Lower leg skin (tissue), 3 donors: Measurements from ENCODE around the gene PIGW.

Experiments
- POLR2A ChIP-seq, 2 donors: fragments of 450-650 bp; IDR thresholded peaks; one replicate each; pipeline ENCODE4 v1.6.1; 2016 to 2017; ENCODE audit warnings: antibody characterized with exemption in 2 of 2, mild to moderate bottlenecking in 1 of 2, moderate library complexity in 1 of 2
- TF ChIP-seq, protein P1 (sequence below), 3 donors: fragments of 450-650 bp; IDR thresholded peaks; one replicate each; pipeline ENCODE4 v1.5.1; 2016; ENCODE audit warnings: antibody characterized with exemption in 3 of 3, mild to moderate bottlenecking in 3 of 3, moderate library complexity in 2 of 3

DNA sequence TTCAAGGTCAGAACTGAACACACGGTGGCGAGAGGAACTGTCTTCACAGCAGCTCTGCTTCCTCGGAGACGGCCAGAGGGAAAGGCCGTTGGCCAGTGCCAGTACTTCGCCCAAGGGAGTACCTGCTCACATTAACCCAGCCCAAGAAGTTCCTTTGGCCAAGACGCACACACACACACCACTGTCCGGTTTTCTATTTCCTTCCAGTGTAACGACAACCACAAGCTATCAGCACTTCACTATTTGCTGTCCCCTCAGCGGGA lies 9.2 kb downstream of the PIGW start:
- TF ChIP-seq, protein P1, sequence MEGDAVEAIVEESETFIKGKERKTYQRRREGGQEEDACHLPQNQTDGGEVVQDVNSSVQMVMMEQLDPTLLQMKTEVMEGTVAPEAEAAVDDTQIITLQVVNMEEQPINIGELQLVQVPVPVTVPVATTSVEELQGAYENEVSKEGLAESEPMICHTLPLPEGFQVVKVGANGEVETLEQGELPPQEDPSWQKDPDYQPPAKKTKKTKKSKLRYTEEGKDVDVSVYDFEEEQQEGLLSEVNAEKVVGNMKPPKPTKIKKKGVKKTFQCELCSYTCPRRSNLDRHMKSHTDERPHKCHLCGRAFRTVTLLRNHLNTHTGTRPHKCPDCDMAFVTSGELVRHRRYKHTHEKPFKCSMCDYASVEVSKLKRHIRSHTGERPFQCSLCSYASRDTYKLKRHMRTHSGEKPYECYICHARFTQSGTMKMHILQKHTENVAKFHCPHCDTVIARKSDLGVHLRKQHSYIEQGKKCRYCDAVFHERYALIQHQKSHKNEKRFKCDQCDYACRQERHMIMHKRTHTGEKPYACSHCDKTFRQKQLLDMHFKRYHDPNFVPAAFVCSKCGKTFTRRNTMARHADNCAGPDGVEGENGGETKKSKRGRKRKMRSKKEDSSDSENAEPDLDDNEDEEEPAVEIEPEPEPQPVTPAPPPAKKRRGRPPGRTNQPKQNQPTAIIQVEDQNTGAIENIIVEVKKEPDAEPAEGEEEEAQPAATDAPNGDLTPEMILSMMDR (IDR thresholded peaks at IDR 0.05) = no peak
- no peak for TF ChIP-seq POLR2A (IDR thresholded peaks at IDR 0.05)
